KMS-11 (cell line): ENCODE measurements around the gene FKBP5.

Source experiments
- H2AFZ ChIP-seq: fragments of 200-600 bp; sonication (generic); 2 replicates; pipeline ENCODE4 v1.6.1; 2016; ENCODE audit warnings: antibody characterized with exemption, mixed run types, low read depth
- H3K27ac ChIP-seq: fragments of 200-600 bp; sonication (generic); 2 replicates; pipeline ENCODE4 v1.6.1; 2016; ENCODE audit warnings: mild to moderate bottlenecking, mixed run types
- H3K27me3 ChIP-seq: fragments of 200-600 bp; sonication (generic); 2 replicates; pipeline ENCODE4 v1.6.1; 2017; ENCODE audit warnings: mild to moderate bottlenecking, low read depth, mixed run types, moderate library complexity; ENCODE audit not compliant: insufficient read depth
- H3K36me3 ChIP-seq: fragments of 200-600 bp; sonication (generic); 2 replicates; pipeline ENCODE4 v1.6.1; 2017; ENCODE audit warnings: mild to moderate bottlenecking, mixed run types; ENCODE audit not compliant: insufficient read depth
- H3K4me1 ChIP-seq: fragments of 200-600 bp; sonication (generic); 2 replicates; pipeline ENCODE4 v1.6.1; 2016; ENCODE audit warnings: mild to moderate bottlenecking, low read depth, mixed run types; ENCODE audit not compliant: poor library complexity, severe bottlenecking
- H3K4me2 ChIP-seq: fragments of 200-600 bp; sonication (generic); 2 replicates; pipeline ENCODE4 v1.7.0; 2016; ENCODE audit warnings: mild to moderate bottlenecking, mixed run types
- H3K4me3 ChIP-seq: fragments of 200-600 bp; sonication (generic); IDR thresholded peaks from 2 replicates; pipeline ENCODE4 v1.6.1; 2017; ENCODE audit warnings: low read depth, low read length, mixed read lengths; ENCODE audit not compliant: insufficient read depth
- H3K79me2 ChIP-seq: fragments of 200-600 bp; sonication (generic); 2 replicates; pipeline ENCODE4 v1.6.1; 2016; ENCODE audit warnings: low read depth, mixed run types; ENCODE audit not compliant: insufficient read depth
- H3K9ac ChIP-seq: fragments of 200-600 bp; sonication (generic); 2 replicates; pipeline ENCODE4 v1.6.1; 2016; ENCODE audit warnings: mild to moderate bottlenecking, mixed run types
- H4K20me1 ChIP-seq: fragments of 200-600 bp; sonication (generic); 2 replicates; pipeline ENCODE4 v1.6.1; 2016; ENCODE audit warnings: mild to moderate bottlenecking, mixed run types; ENCODE audit not compliant: insufficient read depth
- CTCF ChIP-seq: fragments of 200-600 bp; sonication (generic); conservative IDR thresholded peaks from 2 replicates; pipeline ENCODE4 v1.6.1; 2017; ENCODE audit warnings: low read depth, mild to moderate bottlenecking, antibody characterized with exemption, low read length, moderate library complexity, mixed read lengths

The FKBP5 gene

DNA sequence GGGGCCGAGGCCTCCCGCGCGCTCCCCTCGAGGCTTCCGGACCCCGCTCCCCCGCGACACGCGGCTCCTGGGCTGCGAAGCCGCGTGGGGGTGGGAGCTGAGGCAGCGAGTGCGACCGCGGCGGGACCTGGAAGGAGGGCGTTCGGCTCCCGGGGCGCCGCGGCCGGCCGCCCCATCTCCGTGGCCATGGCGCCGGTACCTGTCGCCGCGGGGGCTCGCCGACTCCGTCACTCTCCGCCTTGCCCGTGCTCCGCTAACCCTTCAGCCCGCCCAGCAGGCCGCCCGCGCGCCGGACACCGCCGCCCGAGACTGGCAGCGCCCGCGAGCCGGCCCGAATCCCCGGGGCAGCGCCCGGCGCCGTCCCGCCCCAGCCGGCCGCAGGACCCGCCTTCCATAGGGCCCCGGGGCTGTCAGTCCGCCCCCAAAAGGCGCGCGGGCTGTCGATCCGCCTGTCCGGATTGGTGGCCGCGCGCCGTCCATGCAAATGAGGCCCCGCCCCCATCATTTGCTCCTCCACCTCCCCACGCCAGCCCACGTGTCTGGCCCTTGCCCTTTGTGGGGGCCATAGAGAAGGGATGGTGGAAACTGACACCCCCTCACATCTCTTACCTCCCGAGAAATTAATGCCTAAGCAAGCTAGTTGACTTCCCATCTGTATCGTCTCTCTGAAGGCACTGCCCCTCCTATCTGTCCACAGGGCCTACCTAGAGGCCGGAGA is at the start of gene FKBP5:
FKBP5 (minus strand) TSS at position 311 of the 718 bp plus-strand sequence. CDS start 46,091 bp downstream, outside the sequence.
- H3K36me3 ChIP-seq, result no peaks in the 10 kb centered on the region
- H3K27ac ChIP-seq, result peak within 1 kb of the TSS; percentile 54
- peak within 1 kb of the TSS; percentile 93 for H3K4me2 ChIP-seq
- peaks cover 46% of the 10 kb centered on the region for H3K79me2 ChIP-seq
- no peak for TF ChIP-seq CTCF
- peak within 1 kb of the TSS; percentile 96 for H2AFZ ChIP-seq
- no peaks in the 10 kb centered on the region for H3K27me3 ChIP-seq
- H3K9ac ChIP-seq, result peak within 1 kb of the TSS; percentile 71
- H3K4me3 ChIP-seq, result peak within 1 kb of the TSS; percentile 58
- H3K4me1 ChIP-seq, result peaks cover 29% of the 10 kb centered on the region
- peaks cover 5% of the 10 kb centered on the region for H4K20me1 ChIP-seq

GRCh38 chr6:35737413-35738211 is 48.9 kb upstream of the FKBP5 start:
- H3K27ac ChIP-seq, result no peak overlapping the region
- peak overlapping the region; percentile 71 for H2AFZ ChIP-seq

GRCh38 chr6:35736982-35737412 is 48.3 kb upstream of the FKBP5 start, which contains the start of gene ARMC12:
Gene ARMC12 (plus strand): TSS chr6:35737032. CDS start chr6:35737109, 77 bp downstream.
- Histone ChIP-seq H3K4me2 (peak within 1 kb of the TSS; percentile 1; the same call in 1 of the 2 replicates), H4K20me1 (no peaks in the 10 kb centered on the region), H3K27ac (no peak within 1 kb of the TSS), H2AFZ (peak within 1 kb of the TSS; percentile 71), H3K36me3 (no peaks in the 10 kb centered on the region), H3K27me3 (no peaks in the 10 kb centered on the region), H3K79me2 (no peaks in the 10 kb centered on the region), H3K4me1 (peaks cover 49% of the 10 kb centered on the region), H3K9ac (no peak within 1 kb of the TSS), H3K4me3 (no peak within 1 kb of the TSS)
- TF ChIP-seq CTCF, result no peak

More at GRCh38 chr6:35737413-35738211, 48.9 kb upstream of the FKBP5 start:
- H3K9ac ChIP-seq, result no peak overlapping the region
- no peaks in the 10 kb centered on the region for H3K36me3 ChIP-seq
- peak; percentile 88 for TF ChIP-seq CTCF
- H3K4me3 ChIP-seq, result no peak overlapping the region
- no peaks in the 10 kb centered on the region for H4K20me1 ChIP-seq
- H3K27me3 ChIP-seq, result no peaks in the 10 kb centered on the region
- H3K4me1 ChIP-seq, result peaks cover 44% of the 10 kb centered on the region
- peak overlapping the region; percentile 1; the same call in 1 of the 2 replicates for H3K4me2 ChIP-seq
- H3K79me2 ChIP-seq, result no peaks in the 10 kb centered on the region

DNA sequence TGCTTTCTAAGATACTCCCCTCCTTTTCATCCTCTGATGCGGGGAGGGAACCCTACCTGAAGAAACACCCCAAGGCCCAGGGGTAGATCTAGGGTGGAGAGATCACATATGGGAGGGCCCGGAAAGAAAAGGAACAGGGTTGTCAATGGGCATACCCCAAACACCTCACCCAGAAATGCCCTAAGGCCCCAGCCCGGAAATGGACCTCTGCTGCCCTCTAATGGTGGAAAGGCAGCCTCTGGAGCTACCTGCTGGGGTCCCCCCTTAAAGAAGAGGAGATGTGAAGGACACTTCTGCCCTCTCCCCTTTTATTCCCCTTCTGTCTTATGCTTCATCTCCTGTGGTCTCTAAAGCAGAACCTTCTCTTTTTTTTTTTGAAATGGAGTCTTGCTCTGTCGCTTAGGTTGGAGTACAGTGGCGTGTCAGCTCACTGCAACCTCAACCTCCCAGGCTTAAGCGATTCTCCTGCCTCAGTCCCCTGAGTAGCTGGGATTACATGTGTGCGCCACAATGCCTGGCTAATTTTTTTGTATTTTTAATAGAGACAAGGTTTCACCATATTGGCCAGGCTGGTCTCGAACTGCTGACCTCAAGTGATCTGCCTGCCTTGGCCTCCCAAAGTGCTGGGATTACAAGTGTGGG is 47.7 kb upstream of the FKBP5 start:
- peak; percentile 93 for TF ChIP-seq CTCF
- peak overlapping the region; percentile 58; the same call in 1 of the 2 replicates for H2AFZ ChIP-seq
- no peak overlapping the region for H3K27ac ChIP-seq
- no peak overlapping the region for H3K9ac ChIP-seq
- no peaks in the 10 kb centered on the region for H3K36me3 ChIP-seq
- H3K79me2 ChIP-seq, result no peaks in the 10 kb centered on the region
- no peaks in the 10 kb centered on the region for H3K27me3 ChIP-seq
- H3K4me1 ChIP-seq, result peaks cover 49% of the 10 kb centered on the region
- H3K4me2 ChIP-seq, result no peak overlapping the region
- no peaks in the 10 kb centered on the region for H4K20me1 ChIP-seq
- no peak overlapping the region for H3K4me3 ChIP-seq
